GM21737 (cell line): ENCODE measurements around the gene DOCK10.
"Not testable (repeated sequence)": the region's sequence is repeated elsewhere in the genome, so short reads cannot be mapped to it uniquely, and the experiment has no call there.

Source experiments
- ATAC-seq: cut with Tn5 transposase; IDR thresholded peaks from one replicate; pipeline ENCODE4 v1.9.1; 2021; ENCODE audit warnings: mild to moderate bottlenecking, moderate library complexity; ENCODE audit not compliant: unreplicated experiment

The DOCK10 gene

GRCh38 chr2:224925061-224925809, 117.0 kb downstream of the DOCK10 start:
- no peak for ATAC-seq

- no peak for ATAC-seq
Observed at GRCh38 chr2:224924631-224925030, 117.6 kb downstream of the DOCK10 start.

GRCh38 chr2:224922142-224922727, 120.0 kb downstream of the DOCK10 start:
- peak; percentile 60 for ATAC-seq

- ATAC-seq, result no peak
Observed at GRCh38 chr2:224919472-224920110, 122.7 kb downstream of the DOCK10 start.

- ATAC-seq, result no peak
Observed at GRCh38 chr2:224918626-224919471, 123.4 kb downstream of the DOCK10 start.

- not testable (repeated sequence) for ATAC-seq
Observed at GRCh38 chr2:224917246-224917645, 125.0 kb downstream of the DOCK10 start.

- ATAC-seq, result no peak
Observed at GRCh38 chr2:224915136-224915535, 127.1 kb downstream of the DOCK10 start.

- ATAC-seq, result no peak
Observed at GRCh38 chr2:224910574-224910925, 131.7 kb downstream of the DOCK10 start.

- peak; percentile 64 for ATAC-seq
Observed at GRCh38 chr2:224909885-224910573, 132.2 kb downstream of the DOCK10 start.

- no peak for ATAC-seq
Observed at GRCh38 chr2:224908818-224909217, 133.4 kb downstream of the DOCK10 start.

- no peak for ATAC-seq
Observed at GRCh38 chr2:224904381-224904780, 137.9 kb downstream of the DOCK10 start.

- no peak for ATAC-seq
Observed at GRCh38 chr2:224903621-224904020, 138.6 kb downstream of the DOCK10 start.

- no peak for ATAC-seq
Observed at GRCh38 chr2:224901121-224901676, 141.1 kb downstream of the DOCK10 start.

GRCh38 chr2:224895377-224895776, 146.9 kb downstream of the DOCK10 start:
- ATAC-seq, result no peak

- ATAC-seq, result peak; percentile 87
Observed at GRCh38 chr2:224894356-224894755, 147.9 kb downstream of the DOCK10 start.

GRCh38 chr2:224893848-224894247, 148.4 kb downstream of the DOCK10 start:
- no peak for ATAC-seq

GRCh38 chr2:224892574-224893204, 149.6 kb downstream of the DOCK10 start:
- no peak for ATAC-seq

GRCh38 chr2:224890372-224890771, 151.9 kb downstream of the DOCK10 start:
- no peak for ATAC-seq

- ATAC-seq, result no peak
Observed at GRCh38 chr2:224887141-224887540, 155.1 kb downstream of the DOCK10 start.
